GM23248 (cell line): Measurements from ENCODE around the gene OR5K4. TPM values are rescaled to one million over a fixed set of nuclear protein-coding genes. Genes with fewer than 3 reads are reported as not detected.

Experiments used
- DNase-seq: peaks from one replicate; pipeline ENCODE4 v3.0.0-alpha.2; 2015
- H2AFZ ChIP-seq: fragments of 200-600 bp; sonication (generic); 2 replicates; pipeline ENCODE4 v1.6.1; 2016; ENCODE audit warnings: antibody characterized with exemption
- H3F3A ChIP-seq: fragments of 200-600 bp; sonication (generic); 2 replicates; pipeline ENCODE4 v1.6.1; 2016; ENCODE audit warnings: mild to moderate bottlenecking, antibody characterized with exemption, mixed run types; ENCODE audit not compliant: insufficient read depth
- H3K27ac ChIP-seq: fragments of 200-600 bp; sonication (generic); 2 replicates; pipeline ENCODE4 v1.5.1; 2016; ENCODE audit warnings: mild to moderate bottlenecking
- H3K27me3 ChIP-seq: fragments of 200-600 bp; sonication (generic); replicated peaks from 2 replicates; pipeline ENCODE4 v1.6.1; 2016; ENCODE audit warnings: mild to moderate bottlenecking; ENCODE audit not compliant: insufficient read depth
- H3K36me3 ChIP-seq: fragments of 200-600 bp; sonication (generic); 2 replicates; pipeline ENCODE4 v1.6.1; 2016; ENCODE audit warnings: low read depth, mild to moderate bottlenecking
- H3K4me1 ChIP-seq: fragments of 200-600 bp; sonication (generic); 2 replicates; pipeline ENCODE4 v1.6.1; 2016; ENCODE audit warnings: mild to moderate bottlenecking; ENCODE audit not compliant: insufficient read depth
- H3K4me2 ChIP-seq: fragments of 200-600 bp; sonication (generic); one replicate; pipeline ENCODE4 v1.6.1; 2016; ENCODE audit warnings: mild to moderate bottlenecking; ENCODE audit not compliant: unreplicated experiment
- H3K4me3 ChIP-seq: fragments of 200-600 bp; sonication (generic); 2 replicates; pipeline ENCODE4 v1.5.1; 2016; ENCODE audit warnings: mild to moderate bottlenecking
- H3K79me2 ChIP-seq: fragments of 200-600 bp; sonication (generic); 2 replicates; pipeline ENCODE4 v1.6.1; 2016; ENCODE audit warnings: mild to moderate bottlenecking; ENCODE audit not compliant: insufficient read depth
- H3K9ac ChIP-seq: fragments of 200-600 bp; sonication (generic); 2 replicates; pipeline ENCODE4 v1.6.1; 2016; ENCODE audit warnings: mild to moderate bottlenecking
- H3K9me2 ChIP-seq: fragments of 200-600 bp; sonication (generic); 2 replicates; pipeline ENCODE4 v1.6.1; 2016; ENCODE audit warnings: mixed run types, mild to moderate bottlenecking, moderate library complexity; ENCODE audit not compliant: insufficient read depth
- H3K9me3 ChIP-seq: fragments of 200-600 bp; sonication (generic); one replicate; pipeline ENCODE4 v1.6.1; 2017; ENCODE audit warnings: low read depth
- H4K20me1 ChIP-seq: fragments of 200-600 bp; sonication (generic); 2 replicates; pipeline ENCODE4 v1.6.0; 2016; ENCODE audit not compliant: insufficient read depth
- EZH2 ChIP-seq: fragments of 200-600 bp; sonication (generic); IDR thresholded peaks from 2 replicates; pipeline ENCODE4 v1.6.1; 2018; ENCODE audit warnings: antibody characterized with exemption, mild to moderate bottlenecking; ENCODE audit not compliant: insufficient read depth, poor library complexity, severe bottlenecking
- EZH2phosphoT487 ChIP-seq: fragments of 200-600 bp; sonication (generic); IDR thresholded peaks from 2 replicates; pipeline ENCODE4 v1.6.1; 2018; ENCODE audit warnings: antibody characterized with exemption, moderate library complexity, mild to moderate bottlenecking, low read depth; ENCODE audit not compliant: insufficient read depth
- in situ Hi-C: fragments of 300-500 bp; cut with MboI; formaldehyde crosslinking; loops from 2 replicates; pipeline ENCODE4 v1.15.0; 2020
- polyA plus RNA-seq: library from polyadenylated mRNA; unstranded; fragments of >200 nt; fragmentation: Nextera tagmentation; extraction: Ambion mirVana; gene quantifications from 2 replicates; pipeline ENCODE4 v1.2.1, GENCODE V29; 2016
- total RNA-seq: library from RNA; depleted of rRNA; stranded (reverse); fragments of >200 nt; shearing (Covaris generic); gene quantifications from 2 replicates; pipeline ENCODE4 v1.2.3, GENCODE V29; 2014; rRNA removed

OR5K4 gene
- total and polyA plus RNA-seq, 2 experiments from 2014 or later = not detected

- H3K27me3 ChIP-seq = no peaks in the 10 kb centered on the region
- no peaks in the 10 kb centered on the region for H3K79me2 ChIP-seq
- TF ChIP-seq EZH2phosphoT487 (no peak), EZH2 (no peak)
- H3K4me3 ChIP-seq = no peak overlapping the region
- H3K9ac ChIP-seq = no peak overlapping the region
- in situ Hi-C loops = no loop called here
- no peaks in the 10 kb centered on the region for H3F3A ChIP-seq
- no peaks in the 10 kb centered on the region for H3K36me3 ChIP-seq
- no peak overlapping the region for H3K4me2 ChIP-seq
- H3K9me3 ChIP-seq = no peaks in the 10 kb centered on the region
- no peaks in the 10 kb centered on the region for H3K9me2 ChIP-seq
- H3K4me1 ChIP-seq = no peaks in the 10 kb centered on the region
- H2AFZ ChIP-seq = no peak overlapping the region
- DNase-seq = no peak
- H3K27ac ChIP-seq = no peak overlapping the region
- no peaks in the 10 kb centered on the region for H4K20me1 ChIP-seq
Observed at GRCh38 chr3:98404010-98404409, 50.4 kb downstream of the OR5K4 start.

Other genes with a start within 250 kb of the OR5K4 start
- gene OR5H1, start 223.1 kb upstream of the OR5K4 start, total RNA-seq = not detected in 2 replicates
- not detected in 2 replicates for gene OR5H1, start 223.1 kb upstream of the OR5K4 start, polyA plus RNA-seq
- not detected in 2 replicates for gene OR5H14, start 206.4 kb upstream of the OR5K4 start, total RNA-seq
- not detected in 2 replicates for gene OR5H14, start 206.4 kb upstream of the OR5K4 start, polyA plus RNA-seq
- not detected in 2 replicates for gene OR5H15, start 187.2 kb upstream of the OR5K4 start, total RNA-seq
- not detected in 2 replicates for gene OR5H15, start 187.2 kb upstream of the OR5K4 start, polyA plus RNA-seq
- gene OR5H6, start 89.6 kb upstream of the OR5K4 start, total RNA-seq = not detected in 2 replicates
- not detected in 2 replicates for gene OR5H6, start 89.6 kb upstream of the OR5K4 start, polyA plus RNA-seq
- gene OR5H2, start 71.3 kb upstream of the OR5K4 start, total RNA-seq = not detected in 2 replicates
- not detected in 2 replicates for gene OR5H2, start 71.3 kb upstream of the OR5K4 start, polyA plus RNA-seq
- gene OR5K3, start 36.8 kb downstream of the OR5K4 start, total RNA-seq = not detected in 2 replicates
- not detected in 2 replicates for gene OR5K3, start 36.8 kb downstream of the OR5K4 start, polyA plus RNA-seq
- not detected in 2 replicates for gene OR5K1, start 109.3 kb downstream of the OR5K4 start, total RNA-seq
- gene OR5K1, start 109.3 kb downstream of the OR5K4 start, polyA plus RNA-seq = not detected in 2 replicates
- not detected in 2 replicates for gene OR5K2, start 143.8 kb downstream of the OR5K4 start, total RNA-seq
- gene OR5K2, start 143.8 kb downstream of the OR5K4 start, polyA plus RNA-seq = not detected in 2 replicates
- 46.4 and 51.3 TPM in 2 replicates for gene CLDND1, start 169.0 kb downstream of the OR5K4 start, total RNA-seq
- gene CLDND1, start 169.0 kb downstream of the OR5K4 start, polyA plus RNA-seq = 59.2 and 60.7 TPM in 2 replicates
- not detected in 2 replicates for gene GPR15, start 178.1 kb downstream of the OR5K4 start, total RNA-seq
- not detected in 2 replicates for gene GPR15, start 178.1 kb downstream of the OR5K4 start, polyA plus RNA-seq
- 33.6 and 34.3 TPM in 2 replicates for gene CPOX, start 239.8 kb downstream of the OR5K4 start, total RNA-seq
- gene CPOX, start 239.8 kb downstream of the OR5K4 start, polyA plus RNA-seq = 9.2 and 10.1 TPM in 2 replicates